ENCODE data around the gene CTSC.
A peak's percentile ranks its signal among the peaks of the same experiment; 100 is the strongest.
"Not testable (repeated sequence)": the region's sequence is repeated elsewhere in the genome, so short reads cannot be mapped to it uniquely, and the experiment has no call there.

The CTSC gene

DNA sequence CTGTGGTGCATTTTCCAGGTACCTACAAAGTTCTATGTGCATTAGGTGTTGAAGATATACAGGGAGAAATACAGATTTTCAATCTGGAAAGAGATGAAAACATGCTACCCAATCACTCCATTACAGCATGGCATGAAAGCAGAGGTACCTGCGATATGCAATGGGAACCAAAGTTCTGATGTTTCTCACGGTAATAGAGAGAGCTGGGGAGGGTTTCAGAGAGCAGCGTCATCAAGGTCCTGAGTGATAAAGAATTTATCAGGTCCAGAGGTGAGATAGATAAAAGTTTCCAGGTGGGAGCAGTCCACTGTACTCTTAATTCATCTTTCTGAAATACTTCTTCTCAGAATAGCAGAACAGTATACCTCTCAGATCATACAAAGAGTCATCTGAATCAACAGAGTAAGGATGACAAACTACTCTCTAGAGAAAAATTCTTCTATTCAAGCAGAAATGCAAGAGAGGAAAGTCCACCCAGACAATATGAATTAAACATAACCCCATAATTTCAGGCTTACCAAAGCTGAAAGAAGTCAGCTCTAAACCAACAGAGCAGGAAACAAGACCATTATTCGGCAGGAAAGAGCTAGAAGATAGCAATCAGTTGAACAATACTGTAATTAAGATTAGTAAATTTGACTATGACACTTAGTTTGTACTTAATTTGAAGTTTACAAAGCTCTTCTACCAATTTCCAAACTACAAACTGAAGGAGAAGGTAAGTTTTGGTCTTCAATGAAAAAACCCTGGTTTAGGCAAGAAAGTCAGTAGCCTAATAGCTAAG, 12.8 kb downstream of the CTSC start:
- DNase-seq (ENCODE audit: extremely low spot score), result no peak
- CTCF ChIA-PET, result interaction anchor here (0.7 kb wide), 1 partner anchor 53 kb away, joined by 4 read pairs; no protein-coding TSS in a partner anchor
- TF ChIP-seq HDGF (IDR thresholded peaks at IDR 0.05; ENCODE audit: borderline replicate concordance) (no peak), BHLHE40 (IDR thresholded peaks at IDR 0.05; ENCODE audit: borderline replicate concordance) (no peak), FOXA1 (IDR thresholded peaks at IDR 0.05) (no peak), ZNF384 (IDR thresholded peaks at IDR 0.05) (no peak), NFRKB (IDR thresholded peaks at IDR 0.05) (no peak), TARDBP (IDR thresholded peaks at IDR 0.05) (no peak), SP1 (IDR thresholded peaks at IDR 0.05) (no peak), ELF4 (IDR thresholded peaks at IDR 0.05) (no peak), L3MBTL2 (conservative IDR thresholded peaks at IDR 0.05) (no peak), LEF1 (IDR thresholded peaks at IDR 0.05; ENCODE audit: borderline replicate concordance) (no peak), FOXM1 (IDR thresholded peaks at IDR 0.05; ENCODE audit: borderline replicate concordance) (no peak), ARNT (IDR thresholded peaks at IDR 0.05) (no peak), CTBP1 (IDR thresholded peaks at IDR 0.05; ENCODE audit: borderline replicate concordance) (no peak), FOXK2 (IDR thresholded peaks at IDR 0.05) (no peak), SUZ12 (IDR thresholded peaks at IDR 0.05) (no peak)
- TF ChIP-seq, protein P1, sequence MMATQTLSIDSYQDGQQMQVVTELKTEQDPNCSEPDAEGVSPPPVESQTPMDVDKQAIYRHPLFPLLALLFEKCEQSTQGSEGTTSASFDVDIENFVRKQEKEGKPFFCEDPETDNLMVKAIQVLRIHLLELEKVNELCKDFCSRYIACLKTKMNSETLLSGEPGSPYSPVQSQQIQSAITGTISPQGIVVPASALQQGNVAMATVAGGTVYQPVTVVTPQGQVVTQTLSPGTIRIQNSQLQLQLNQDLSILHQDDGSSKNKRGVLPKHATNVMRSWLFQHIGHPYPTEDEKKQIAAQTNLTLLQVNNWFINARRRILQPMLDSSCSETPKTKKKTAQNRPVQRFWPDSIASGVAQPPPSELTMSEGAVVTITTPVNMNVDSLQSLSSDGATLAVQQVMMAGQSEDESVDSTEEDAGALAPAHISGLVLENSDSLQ (IDR thresholded peaks at IDR 0.05), result no peak
- POLR2A ChIA-PET, result interaction anchor here (0.7 to 1.1 kb wide), 2 partner anchors 10 to 13 kb away, joined by 3 to 4 read pairs; partner anchors contain the start of gene CTSC

DNA sequence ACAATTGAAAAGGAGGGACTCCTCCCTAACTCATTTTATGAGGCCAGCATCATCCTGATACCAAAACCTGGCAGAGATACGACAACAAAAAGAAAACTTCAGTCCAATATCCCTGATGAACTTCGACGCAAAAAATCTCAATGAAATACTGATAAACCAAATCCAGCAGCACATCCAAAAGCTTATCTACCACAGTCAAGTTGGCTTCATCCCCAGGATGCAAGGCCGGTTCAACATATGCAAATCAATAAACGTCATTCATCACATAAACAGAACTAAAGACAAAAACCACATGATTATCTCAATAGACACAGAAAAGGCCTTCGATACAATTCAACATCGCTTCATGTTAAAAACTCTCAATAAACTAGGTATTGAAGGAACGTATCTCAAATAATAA, 14.7 kb downstream of the CTSC start:
- POLR2A ChIA-PET; DNase-seq (ENCODE audit: extremely low spot score); CTCF ChIA-PET: not testable (repeated sequence)

DNA sequence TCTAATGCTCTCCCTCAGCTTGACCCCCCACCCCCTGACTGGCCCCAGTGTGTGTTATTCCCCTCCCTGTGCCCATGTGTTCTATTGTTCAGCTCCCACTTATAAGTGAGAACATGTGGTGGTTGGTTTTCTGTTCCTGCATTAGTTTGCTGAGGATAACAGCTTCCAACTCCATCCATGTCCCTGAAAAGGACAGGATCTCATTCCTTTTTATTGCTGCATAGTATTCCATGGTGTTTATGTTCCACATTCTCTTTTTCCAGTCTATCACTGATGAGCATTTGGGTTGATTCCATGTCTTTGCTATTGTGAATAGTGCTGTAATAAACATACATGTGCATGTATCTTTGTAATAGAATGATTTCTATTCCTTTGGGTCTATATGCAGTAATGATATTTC, 16.1 kb downstream of the CTSC start:
- DNase-seq (ENCODE audit: extremely low spot score); POLR2A ChIA-PET; CTCF ChIA-PET: not testable (repeated sequence)

DNA sequence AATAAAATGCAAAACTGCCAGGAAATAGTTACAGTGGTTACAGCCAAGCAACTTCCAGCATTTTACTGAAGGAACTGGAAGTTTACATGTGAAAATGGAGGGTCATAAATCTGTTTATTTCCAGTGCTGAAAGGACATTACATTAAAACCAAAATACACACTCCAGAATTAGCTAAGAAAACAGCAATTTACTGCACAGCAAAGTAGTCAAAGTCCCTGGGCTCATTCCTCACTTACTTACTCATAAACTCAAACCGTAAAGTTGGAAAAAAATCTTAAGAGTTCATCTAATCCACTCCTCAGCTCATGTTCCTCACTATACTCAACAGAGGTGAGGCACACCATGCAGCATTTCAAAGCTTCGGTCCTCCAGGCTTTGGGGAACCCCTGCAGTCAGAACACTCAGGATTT, 17.4 kb downstream of the CTSC start:
- ChIA-PET CTCF (no interaction called here), POLR2A (interaction anchor here (0.8 kb wide), 1 partner anchor 17 kb away, joined by 3 read pairs; the partner anchor contains the start of gene CTSC)
- TF ChIP-seq ZNF384 (IDR thresholded peaks at IDR 0.05), result peak; percentile 90
- TF ChIP-seq ARNT (IDR thresholded peaks at IDR 0.05), result 0 out of 2 replicates have a peak, but pooled peaks have one; percentile 26
- no peak for TF ChIP-seq HDGF (IDR thresholded peaks at IDR 0.05; ENCODE audit: borderline replicate concordance)
- TF ChIP-seq CTBP1 (IDR thresholded peaks at IDR 0.05; ENCODE audit: borderline replicate concordance), result peak; percentile 88
- no peak for TF ChIP-seq NFRKB (IDR thresholded peaks at IDR 0.05)
- TF ChIP-seq, protein P1 (IDR thresholded peaks at IDR 0.05), result 0 out of 2 replicates have a peak, but pooled peaks have one; percentile 57
- TF ChIP-seq FOXA1 (IDR thresholded peaks at IDR 0.05), result 0 out of 2 replicates have a peak, but pooled peaks have one; percentile 50
- peak; percentile 31 for DNase-seq (ENCODE audit: extremely low spot score)

DNA sequence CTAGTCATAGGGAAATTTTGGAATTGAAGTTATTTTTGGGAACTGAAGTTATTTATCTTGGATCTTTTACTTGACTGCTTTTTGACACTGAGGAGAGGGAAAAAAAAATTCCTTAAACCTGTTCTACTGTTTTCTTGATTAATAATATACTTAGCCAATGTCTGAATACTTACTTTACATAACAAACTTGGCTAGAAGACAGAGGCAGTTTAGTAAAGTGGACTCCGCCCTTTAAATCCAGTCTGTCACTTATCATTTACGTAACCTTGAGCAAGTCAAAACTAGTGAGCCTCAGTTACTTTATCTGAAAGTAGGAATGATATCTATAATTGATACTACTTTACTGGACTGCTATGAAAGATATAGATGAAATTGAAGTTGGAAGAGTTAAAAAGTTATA, 19.5 kb downstream of the CTSC start:
- CTCF ChIA-PET, result no interaction called here
- TF ChIP-seq BHLHE40 (IDR thresholded peaks at IDR 0.05; ENCODE audit: borderline replicate concordance), result no peak
- no peak for TF ChIP-seq ZNF384 (IDR thresholded peaks at IDR 0.05)
- TF ChIP-seq TARDBP (IDR thresholded peaks at IDR 0.05), result no peak
- POLR2A ChIA-PET, result no interaction called here
- no peak for DNase-seq (ENCODE audit: extremely low spot score)

DNA sequence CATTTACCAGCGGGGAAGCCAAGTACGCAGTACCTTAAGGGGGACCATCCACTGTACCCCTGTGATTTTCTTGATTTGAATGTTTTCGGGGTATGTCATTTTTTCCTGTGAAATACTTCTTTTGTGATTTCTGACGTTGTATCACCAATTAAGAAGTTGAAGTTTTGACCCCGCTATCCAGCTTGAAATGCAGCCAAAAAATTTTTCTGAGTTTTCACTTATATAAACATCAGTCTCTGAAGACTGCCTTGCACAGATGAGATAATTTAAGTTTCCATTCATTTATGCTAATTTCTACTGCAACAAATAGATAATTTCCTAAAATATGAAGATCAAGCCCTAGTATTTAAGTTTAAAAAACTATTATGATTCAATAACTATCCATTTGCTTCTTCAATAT, 20.0 kb downstream of the CTSC start:
- TF ChIP-seq NFRKB (IDR thresholded peaks at IDR 0.05) (no peak), LEF1 (IDR thresholded peaks at IDR 0.05; ENCODE audit: borderline replicate concordance) (no peak), L3MBTL2 (conservative IDR thresholded peaks at IDR 0.05) (no peak)
- ChIA-PET POLR2A (no interaction called here), CTCF (no interaction called here)
- no peak for DNase-seq (ENCODE audit: extremely low spot score)

DNA sequence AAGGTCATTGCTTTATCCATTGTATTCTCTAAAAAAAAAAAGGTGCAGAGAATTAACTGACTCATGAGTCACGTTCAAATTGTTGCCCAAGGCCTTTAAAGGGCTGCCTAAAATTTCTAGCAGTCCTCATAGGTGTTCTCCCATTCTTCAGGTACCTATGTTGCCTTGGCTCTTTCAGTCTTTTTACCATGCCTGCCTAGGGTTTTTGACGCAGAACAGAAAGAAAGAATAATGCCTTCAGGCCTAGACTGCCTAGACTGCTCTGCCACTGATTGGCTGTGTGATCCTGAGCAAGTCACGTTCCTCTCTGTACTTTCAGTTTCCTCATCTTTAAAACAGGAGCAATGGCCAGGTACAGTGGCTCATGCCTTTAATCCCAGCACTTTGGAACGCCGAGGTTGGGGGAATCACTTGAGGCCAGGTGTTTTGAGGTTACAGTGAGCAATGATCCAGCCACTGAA, 21.5 kb downstream of the CTSC start:
- DNase-seq (ENCODE audit: extremely low spot score), result no peak
- no peak for TF ChIP-seq ARNT (IDR thresholded peaks at IDR 0.05)
- no peak for TF ChIP-seq LEF1 (IDR thresholded peaks at IDR 0.05; ENCODE audit: borderline replicate concordance)
- POLR2A ChIA-PET, result no interaction called here
- CTCF ChIA-PET, result interaction anchor here (0.6 kb wide), 1 partner anchor 894 kb away, joined by 3 read pairs; no protein-coding TSS in a partner anchor

DNA sequence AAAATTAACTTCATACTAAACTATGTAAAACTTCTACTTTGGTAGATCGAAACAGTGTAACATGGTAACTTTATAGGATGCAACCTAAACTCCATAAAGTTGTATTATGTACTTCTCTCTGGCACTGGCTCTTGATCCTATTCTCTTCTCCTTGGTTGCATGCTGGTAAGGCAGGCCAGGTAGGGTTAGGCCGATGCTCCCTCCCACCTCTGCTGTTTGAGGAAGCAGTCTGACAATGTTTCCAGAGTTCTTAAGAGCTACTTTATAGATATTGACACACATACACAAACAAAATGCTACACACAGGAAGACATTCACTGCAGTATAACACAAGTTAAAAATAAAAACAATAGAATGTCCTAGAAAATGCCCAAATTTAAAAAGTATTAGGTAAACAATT, 22.5 kb downstream of the CTSC start:
- TF ChIP-seq CTBP1 (IDR thresholded peaks at IDR 0.05; ENCODE audit: borderline replicate concordance), result no peak
- no peak for TF ChIP-seq FOXA1 (IDR thresholded peaks at IDR 0.05)
- TF ChIP-seq ARNT (IDR thresholded peaks at IDR 0.05), result no peak
- no peak for TF ChIP-seq ELF4 (IDR thresholded peaks at IDR 0.05)
- TF ChIP-seq, protein P1 (IDR thresholded peaks at IDR 0.05), result no peak
- TF ChIP-seq TARDBP (IDR thresholded peaks at IDR 0.05), result no peak
- no peak for TF ChIP-seq LEF1 (IDR thresholded peaks at IDR 0.05; ENCODE audit: borderline replicate concordance)
- TF ChIP-seq SUZ12 (IDR thresholded peaks at IDR 0.05), result no peak
- TF ChIP-seq SP1 (IDR thresholded peaks at IDR 0.05), result no peak
- no peak for TF ChIP-seq HDGF (IDR thresholded peaks at IDR 0.05; ENCODE audit: borderline replicate concordance)
- TF ChIP-seq L3MBTL2 (conservative IDR thresholded peaks at IDR 0.05), result no peak
- TF ChIP-seq FOXM1 (IDR thresholded peaks at IDR 0.05; ENCODE audit: borderline replicate concordance), result no peak
- no peak for TF ChIP-seq BHLHE40 (IDR thresholded peaks at IDR 0.05; ENCODE audit: borderline replicate concordance)
- no peak for TF ChIP-seq ZNF384 (IDR thresholded peaks at IDR 0.05)
- TF ChIP-seq FOXK2 (IDR thresholded peaks at IDR 0.05), result no peak
- no peak for TF ChIP-seq NFRKB (IDR thresholded peaks at IDR 0.05)
- POLR2A ChIA-PET, result no interaction called here
- CTCF ChIA-PET, result no interaction called here
- no peak for DNase-seq (ENCODE audit: extremely low spot score)
